ENCODE data around the gene CD1E. TPM values are rescaled to one million over a fixed set of nuclear protein-coding genes. Genes with fewer than 3 reads are reported as not detected.

CD1E gene
- total RNA-seq, 2 donors from 2014 or later, result not detected

DNA sequence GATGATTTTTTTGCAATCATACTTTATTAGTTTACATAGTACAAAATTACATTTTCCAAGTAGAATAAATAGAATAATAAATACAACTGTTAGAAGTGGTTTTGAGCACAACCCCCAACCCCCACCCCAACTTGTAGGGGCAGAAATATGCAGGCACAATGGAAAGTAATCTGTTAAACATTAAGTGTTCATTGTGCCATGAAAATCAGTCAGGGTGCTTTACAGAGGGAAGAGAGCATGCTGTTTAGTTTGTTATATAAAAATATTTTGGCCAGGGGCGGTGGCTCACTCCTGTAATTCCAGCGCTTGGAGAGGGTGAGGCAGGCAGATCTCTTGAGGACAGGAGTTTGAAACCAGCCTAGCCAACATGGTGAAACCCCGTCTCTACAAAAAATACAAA is 43.0 kb downstream of the CD1E start:
- DNase-seq, result no peak
- H3K36me3 ChIP-seq (ENCODE audit: control insufficient read depth, insufficient read depth, low read length), result no peaks in the 10 kb centered on the region
- no peak for TF ChIP-seq CTCF (conservative IDR thresholded peaks at IDR 0.05)
- no peak overlapping the region for H3K4me3 Mint-ChIP-seq
- no peaks in the 10 kb centered on the region for H3K36me3 Mint-ChIP-seq (ENCODE audit: low read depth)
- no peak overlapping the region for H3K27ac Mint-ChIP-seq
- no peaks in the 10 kb centered on the region for H3K4me1 ChIP-seq (ENCODE audit: control insufficient read depth, insufficient read depth, low read length)
- H3K9me3 ChIP-seq (ENCODE audit: control insufficient read depth, low read length), result no peaks in the 10 kb centered on the region
- 89 to 100% methylated on average over 2 to 3 of the region's 3 CpGs for WGBS, 2 experiments (ENCODE audit: insufficient coverage in 1 of 2, insufficient read length in 1 of 2)
- no peak overlapping the region for H3K27ac ChIP-seq (ENCODE audit: low read depth, low read length)
- no peak overlapping the region for H3K4me3 ChIP-seq (ENCODE audit: low read length)
- H3K9ac ChIP-seq (ENCODE audit: extremely low read depth, low read length, poor library complexity, severe bottlenecking), result no peak overlapping the region
- no peaks in the 10 kb centered on the region for H3K27me3 ChIP-seq (ENCODE audit: control insufficient read depth, insufficient read depth, low read length, poor library complexity, severe bottlenecking)
- H3K4me1 Mint-ChIP-seq, result no peaks in the 10 kb centered on the region
- no peaks in the 10 kb centered on the region for H3K27me3 Mint-ChIP-seq (ENCODE audit: insufficient read depth)
- H3K9me3 Mint-ChIP-seq, result no peaks in the 10 kb centered on the region

GRCh38 chr1:158398818-158399514 is 45.3 kb downstream of the CD1E start, which contains the start of gene OR10T2:
Gene OR10T2, minus strand, starts transcription at chr1:158399466. Its CDS starts 0 bp downstream, at chr1:158399466.
- no peak within 1 kb of the TSS for H3K4me3 Mint-ChIP-seq
- 91 to 100% methylated on average over 2 to 5 of the region's 5 CpGs for WGBS, 2 experiments (ENCODE audit: insufficient coverage in 1 of 2, insufficient read length in 1 of 2)
- no peaks in the 10 kb centered on the region for H3K27me3 Mint-ChIP-seq (ENCODE audit: insufficient read depth)
- no peaks in the 10 kb centered on the region for H3K27me3 ChIP-seq (ENCODE audit: control insufficient read depth, insufficient read depth, low read length, poor library complexity, severe bottlenecking)
- TF ChIP-seq CTCF (conservative IDR thresholded peaks at IDR 0.05), result no peak
- no peaks in the 10 kb centered on the region for H3K36me3 Mint-ChIP-seq (ENCODE audit: low read depth)
- no peaks in the 10 kb centered on the region for H3K4me1 Mint-ChIP-seq
- no peaks in the 10 kb centered on the region for H3K9me3 Mint-ChIP-seq
- H3K36me3 ChIP-seq (ENCODE audit: control insufficient read depth, insufficient read depth, low read length), result no peaks in the 10 kb centered on the region
- H3K9me3 ChIP-seq (ENCODE audit: control insufficient read depth, low read length), result no peaks in the 10 kb centered on the region
- no peaks in the 10 kb centered on the region for H3K4me1 ChIP-seq (ENCODE audit: control insufficient read depth, insufficient read depth, low read length)
- H3K27ac Mint-ChIP-seq, result no peak within 1 kb of the TSS
- no peak within 1 kb of the TSS for H3K27ac ChIP-seq (ENCODE audit: low read depth, low read length)
- H3K4me3 ChIP-seq (ENCODE audit: low read length), result no peak within 1 kb of the TSS
- H3K9ac ChIP-seq (ENCODE audit: extremely low read depth, low read length, poor library complexity, severe bottlenecking), result no peak within 1 kb of the TSS
- DNase-seq, result no peak

DNA sequence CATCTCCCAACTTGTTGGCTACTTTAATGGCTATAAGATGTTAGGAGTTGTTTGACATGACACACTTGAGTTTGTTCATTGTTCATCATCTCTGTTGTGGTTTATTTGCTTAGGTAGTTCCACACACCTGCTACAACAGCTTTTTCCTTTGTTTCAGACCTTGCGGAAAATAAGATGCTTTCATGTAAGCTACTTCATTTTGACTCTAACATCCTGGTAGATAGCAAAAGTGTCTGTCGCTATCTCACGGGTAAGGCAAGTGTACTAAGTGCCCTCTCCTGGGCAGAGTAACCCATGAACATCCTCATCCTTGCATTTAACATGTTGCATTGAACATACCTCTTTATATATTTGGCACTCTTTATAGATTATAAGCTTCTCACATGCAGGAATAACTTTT is 47.2 kb downstream of the CD1E start:
- no peak overlapping the region for H3K27ac Mint-ChIP-seq
- Histone ChIP-seq H3K4me1 (ENCODE audit: control insufficient read depth, insufficient read depth, low read length) (no peaks in the 10 kb centered on the region), H3K27me3 (ENCODE audit: control insufficient read depth, insufficient read depth, low read length, poor library complexity, severe bottlenecking) (no peaks in the 10 kb centered on the region), H3K9ac (ENCODE audit: extremely low read depth, low read length, poor library complexity, severe bottlenecking) (no peak overlapping the region), H3K36me3 (ENCODE audit: control insufficient read depth, insufficient read depth, low read length) (no peaks in the 10 kb centered on the region), H3K27ac (ENCODE audit: low read depth, low read length) (no peak overlapping the region), H3K4me3 (ENCODE audit: low read length) (no peak overlapping the region), H3K9me3 (ENCODE audit: control insufficient read depth, low read length) (no peaks in the 10 kb centered on the region)
- 94% methylated on average over 3 of the region's 3 CpGs; no CpG with 5 or more reads in 1 of the 2 experiments for WGBS, 2 experiments (ENCODE audit: insufficient coverage in 1 of 2, insufficient read length in 1 of 2)
- no peak for TF ChIP-seq CTCF (conservative IDR thresholded peaks at IDR 0.05)
- no peaks in the 10 kb centered on the region for H3K9me3 Mint-ChIP-seq
- no peaks in the 10 kb centered on the region for H3K4me1 Mint-ChIP-seq
- DNase-seq, result no peak
- H3K27me3 Mint-ChIP-seq (ENCODE audit: insufficient read depth), result no peaks in the 10 kb centered on the region
- H3K36me3 Mint-ChIP-seq (ENCODE audit: low read depth), result no peaks in the 10 kb centered on the region
- no peak overlapping the region for H3K4me3 Mint-ChIP-seq

Measured in endodermal cell (in vitro differentiated cells).